A549 treated with AZD2906 at 1 μM for 4 hours (cell line): Measurements from ENCODE around the gene CELA3A. TPM values are rescaled to one million over a fixed set of nuclear protein-coding genes. Genes with fewer than 3 reads are reported as not detected.

ENCODE experiments used
- total RNA-seq: library from RNA; stranded (reverse); fragments of 200-300 nt; extraction: Qiagen RNA extraction; gene quantifications from 5 replicates; pipeline ENCODE4 v1.2.3, GENCODE V29; 2022

CELA3A gene, protein sequence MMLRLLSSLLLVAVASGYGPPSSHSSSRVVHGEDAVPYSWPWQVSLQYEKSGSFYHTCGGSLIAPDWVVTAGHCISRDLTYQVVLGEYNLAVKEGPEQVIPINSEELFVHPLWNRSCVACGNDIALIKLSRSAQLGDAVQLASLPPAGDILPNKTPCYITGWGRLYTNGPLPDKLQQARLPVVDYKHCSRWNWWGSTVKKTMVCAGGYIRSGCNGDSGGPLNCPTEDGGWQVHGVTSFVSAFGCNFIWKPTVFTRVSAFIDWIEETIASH
- not detected in 5 replicates for total RNA-seq

DNA sequence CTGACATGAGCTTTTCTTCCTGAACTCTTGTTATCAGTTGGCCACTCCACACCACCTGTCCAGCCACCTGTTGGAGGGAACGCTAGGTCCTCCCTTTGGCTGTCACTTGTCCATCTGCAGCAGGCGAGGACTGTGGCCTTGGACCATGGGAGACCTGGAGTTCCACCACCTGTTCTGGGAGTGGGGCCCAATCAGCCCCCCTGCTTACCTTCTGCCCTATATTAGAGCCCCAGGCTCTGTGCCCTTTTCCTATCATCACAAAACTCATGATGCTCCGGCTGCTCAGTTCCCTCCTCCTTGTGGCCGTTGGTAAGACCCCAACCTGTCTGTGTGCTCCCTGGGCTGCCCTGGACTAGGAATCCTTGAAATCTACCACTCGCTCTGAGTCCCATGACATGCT, at the start of gene CELA3A:
Gene CELA3A, plus strand, starts transcription at position 249 of the 400 bp plus-strand sequence. Its CDS starts 18 bp downstream, at position 267.

DNA sequence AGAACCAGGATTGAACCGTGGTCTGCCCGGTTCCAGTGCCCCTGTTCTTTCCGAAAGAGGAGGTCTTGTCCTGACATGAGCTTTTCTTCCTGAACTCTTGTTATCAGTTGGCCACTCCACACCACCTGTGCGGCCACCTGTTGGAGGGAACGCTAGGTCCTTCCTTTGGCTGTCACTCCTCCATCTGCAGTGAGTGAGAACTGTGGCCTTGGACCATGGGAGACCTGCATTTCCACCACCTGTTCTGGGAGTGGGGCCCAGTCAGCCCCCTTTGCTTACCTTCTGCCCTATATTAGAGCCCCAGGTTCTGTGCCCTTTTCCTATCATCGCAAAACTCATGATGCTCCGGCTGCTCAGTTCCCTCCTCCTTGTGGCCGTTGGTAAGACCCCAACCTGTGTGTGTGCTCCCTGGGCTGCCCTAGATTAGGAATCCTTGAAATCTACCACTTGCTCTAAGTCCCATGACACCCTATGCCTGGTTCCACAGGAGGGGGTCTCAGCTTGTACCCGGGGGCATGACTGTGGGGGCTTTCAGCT, 24.7 kb upstream of the CELA3A start, which contains the start of gene CELA3B:
Gene CELA3B, plus strand, starts transcription at position 320 of the 537 bp plus-strand sequence. Its CDS starts 18 bp downstream, at position 338.

DNA sequence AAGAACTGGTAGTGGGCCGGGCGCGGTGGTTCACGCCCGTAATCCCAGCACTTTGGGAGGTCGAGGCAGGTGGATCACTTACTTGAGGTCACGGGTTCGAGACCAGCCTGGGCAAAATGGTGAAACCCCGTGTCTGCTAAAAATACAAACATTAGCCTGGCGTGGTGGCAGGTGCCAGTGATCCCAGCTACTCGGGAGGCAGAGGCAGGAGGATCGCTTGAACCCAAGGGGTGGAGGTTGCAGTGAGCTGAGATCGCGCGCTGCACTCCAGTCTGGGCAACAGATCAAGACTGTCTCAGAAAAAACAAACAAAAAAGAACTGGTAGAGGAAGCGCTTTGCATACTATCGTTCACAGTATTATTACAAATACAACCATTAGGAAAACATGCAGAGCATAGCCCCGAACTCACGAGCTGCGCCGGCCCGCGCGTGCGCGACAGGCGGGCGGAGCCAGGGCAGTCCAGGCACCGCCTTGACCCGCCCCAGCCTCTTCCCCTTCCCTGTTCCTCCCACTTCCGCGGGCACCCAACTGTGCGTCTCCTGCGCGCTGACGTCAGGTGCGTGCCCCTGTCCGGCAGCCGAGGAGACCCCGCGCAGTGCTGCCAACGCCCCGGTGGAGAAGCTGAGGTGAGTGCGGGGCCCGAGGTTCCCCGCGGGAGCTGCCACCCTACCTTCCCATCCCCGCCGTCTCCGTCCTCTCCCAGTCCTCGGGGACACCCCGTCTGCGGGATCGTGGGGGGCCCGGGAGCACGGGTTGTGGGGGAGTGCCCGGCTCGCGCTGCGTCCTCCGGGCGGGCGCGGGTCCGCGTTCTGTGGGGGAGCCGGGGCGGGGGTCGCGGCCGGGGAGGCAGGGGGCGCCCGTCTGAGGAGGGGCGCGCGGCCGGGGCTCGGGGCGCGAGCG, 50.9 kb downstream of the CELA3A start, which contains the start of gene CDC42:
Gene CDC42, plus strand, starts transcription at position 595 of the 902 bp plus-strand sequence. CDS start 25,770 bp downstream, outside the sequence.

Other genes starting within 250 kb of the CELA3A start
- 14.1 to 18.8 TPM (median 16.2 TPM) in 5 replicates for gene USP48, start 218.5 kb upstream of the CELA3A start, total RNA-seq
- gene LDLRAD2, start 189.4 kb upstream of the CELA3A start, total RNA-seq: 0.08 to 0.14 TPM (median 0.13 TPM) in 4 of 5 replicates, not detected in the other
- gene HSPG2, start 64.3 kb upstream of the CELA3A start, total RNA-seq: 59.8 to 82.6 TPM (median 72.9 TPM) in 5 replicates
- gene CELA3B, start 24.6 kb upstream of the CELA3A start, total RNA-seq: not detected in 5 replicates
- gene CDC42, start 51.1 kb downstream of the CELA3A start, total RNA-seq: 144 to 223 TPM (median 153 TPM) in 5 replicates
- gene WNT4, start 141.4 kb downstream of the CELA3A start, total RNA-seq: 0.12 to 0.45 TPM (median 0.30 TPM) in 5 replicates